DOHH2 (cell line): ENCODE data around the gene TNS1.

Source experiments
- EZH2phosphoT487 ChIP-seq: fragments of 200-600 bp; sonication (generic); IDR thresholded peaks from 2 replicates; pipeline ENCODE4 v1.6.1; 2017; ENCODE audit warnings: borderline replicate concordance, mild to moderate bottlenecking, antibody characterized with exemption, low read length, moderate library complexity, mixed read lengths
- TF ChIP-seq, protein P1 (sequence below): fragments of 200-600 bp; sonication (generic); IDR thresholded peaks from one replicate; pipeline ENCODE4 v1.5.1; 2014; ENCODE audit warnings: antibody characterized with exemption, mild to moderate bottlenecking, low read depth, low read length; ENCODE audit not compliant: poor library complexity, severe bottlenecking

DNA sequence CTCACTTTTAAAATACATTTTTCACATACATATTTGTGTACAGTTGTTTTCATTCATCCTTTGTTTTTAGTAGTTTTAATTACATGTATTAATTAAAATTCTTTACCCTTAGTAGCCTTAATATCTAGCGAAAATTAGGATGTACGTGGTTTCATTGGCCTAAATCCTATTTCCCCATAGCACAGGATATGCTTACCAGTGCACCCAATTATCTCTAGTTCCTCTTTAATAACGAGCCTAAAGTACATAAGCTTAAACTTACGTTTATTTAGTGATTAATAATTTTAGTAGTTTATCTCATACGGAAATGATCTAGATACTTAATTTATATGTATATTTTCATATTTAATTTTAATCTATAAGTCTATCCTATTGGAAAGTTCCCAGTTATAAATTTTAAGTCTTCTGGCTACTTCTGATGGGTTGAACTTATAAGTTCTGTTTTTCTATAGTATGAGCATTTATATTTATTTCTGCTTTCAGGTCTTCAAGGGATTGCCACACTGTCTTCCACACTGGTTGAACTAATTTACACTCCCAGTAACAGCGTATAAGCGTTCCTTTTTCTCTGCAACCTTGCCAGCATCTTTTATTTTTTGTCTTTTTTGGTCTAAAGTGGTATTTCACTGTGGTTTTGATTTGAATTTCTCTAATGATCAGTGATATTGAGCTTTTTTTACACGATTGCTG lies 44.9 kb upstream of the TNS1 start:
- TF ChIP-seq, protein P1, sequence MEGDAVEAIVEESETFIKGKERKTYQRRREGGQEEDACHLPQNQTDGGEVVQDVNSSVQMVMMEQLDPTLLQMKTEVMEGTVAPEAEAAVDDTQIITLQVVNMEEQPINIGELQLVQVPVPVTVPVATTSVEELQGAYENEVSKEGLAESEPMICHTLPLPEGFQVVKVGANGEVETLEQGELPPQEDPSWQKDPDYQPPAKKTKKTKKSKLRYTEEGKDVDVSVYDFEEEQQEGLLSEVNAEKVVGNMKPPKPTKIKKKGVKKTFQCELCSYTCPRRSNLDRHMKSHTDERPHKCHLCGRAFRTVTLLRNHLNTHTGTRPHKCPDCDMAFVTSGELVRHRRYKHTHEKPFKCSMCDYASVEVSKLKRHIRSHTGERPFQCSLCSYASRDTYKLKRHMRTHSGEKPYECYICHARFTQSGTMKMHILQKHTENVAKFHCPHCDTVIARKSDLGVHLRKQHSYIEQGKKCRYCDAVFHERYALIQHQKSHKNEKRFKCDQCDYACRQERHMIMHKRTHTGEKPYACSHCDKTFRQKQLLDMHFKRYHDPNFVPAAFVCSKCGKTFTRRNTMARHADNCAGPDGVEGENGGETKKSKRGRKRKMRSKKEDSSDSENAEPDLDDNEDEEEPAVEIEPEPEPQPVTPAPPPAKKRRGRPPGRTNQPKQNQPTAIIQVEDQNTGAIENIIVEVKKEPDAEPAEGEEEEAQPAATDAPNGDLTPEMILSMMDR = no peak
- TF ChIP-seq EZH2phosphoT487 = no peak
